GM12801 (cell line): ENCODE data around the gene CMTM3.

ENCODE experiments used
- CTCF ChIP-seq: IDR thresholded peaks from one replicate; pipeline ENCODE4 v1.5.1; 2011; ENCODE audit warnings: control low read depth; ENCODE audit not compliant: insufficient read length; ENCODE audit errors: extremely low read depth

The CMTM3 gene

GRCh38 chr16:66596986-66597848, 7.3 kb upstream of the CMTM3 start:
- TF ChIP-seq CTCF, result no peak

- no peak for TF ChIP-seq CTCF
Observed at GRCh38 chr16:66598111-66598510, 6.4 kb upstream of the CMTM3 start.

- TF ChIP-seq CTCF, result no peak
Observed at GRCh38 chr16:66599726-66600125, 4.8 kb upstream of the CMTM3 start.

- TF ChIP-seq CTCF, result no peak
Observed at GRCh38 chr16:66600477-66600876, 4.0 kb upstream of the CMTM3 start.

GRCh38 chr16:66601471-66601870, 3.0 kb upstream of the CMTM3 start:
- no peak for TF ChIP-seq CTCF

- no peak for TF ChIP-seq CTCF
Observed at GRCh38 chr16:66603537-66604375, 748 bp upstream of the CMTM3 start.

GRCh38 chr16:66605177-66605978, 874 bp downstream of the CMTM3 start:
- TF ChIP-seq CTCF, result no peak
